ENCODE measurements around the gene FILIP1L. TPM values are rescaled to one million over a fixed set of nuclear protein-coding genes. Genes with fewer than 3 reads are reported as not detected.
A peak's percentile ranks its signal among the peaks of the same experiment; 100 is the strongest.

The FILIP1L gene
- total and polyA plus RNA-seq, 2 of the 4 experiments (the other 2 are of a cell fraction) = 11.5 to 19.9 TPM

DNA sequence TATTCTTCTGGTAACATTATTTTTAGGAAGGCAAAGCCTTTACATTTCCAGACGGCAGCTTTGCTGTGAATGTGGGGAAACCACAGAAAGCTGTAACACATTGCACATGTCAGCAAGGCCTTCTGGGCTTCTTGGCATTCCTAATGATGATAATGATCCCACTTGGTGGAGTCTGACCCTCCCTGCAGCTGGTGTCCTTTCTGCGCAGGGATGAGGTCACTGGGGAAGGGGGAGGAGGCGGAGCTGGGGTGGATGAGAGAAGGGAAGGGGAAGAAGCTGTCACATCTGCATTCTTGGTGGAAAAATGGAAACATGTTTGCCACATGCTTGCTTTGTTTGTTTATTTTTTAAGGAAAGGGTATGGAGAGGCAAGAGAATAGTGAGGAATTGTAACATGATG lies 68.6 kb downstream of the FILIP1L start (continued):
- peak; percentile 53 for TF ChIP-seq BHLHE40 (IDR thresholded peaks at IDR 0.05; ENCODE audit: low read depth, low read length)
- TF ChIP-seq FOS (IDR thresholded peaks at IDR 0.05; ENCODE audit: low read depth, low read length) = peak; percentile 47; the same call in 1 of the 2 replicates

DNA sequence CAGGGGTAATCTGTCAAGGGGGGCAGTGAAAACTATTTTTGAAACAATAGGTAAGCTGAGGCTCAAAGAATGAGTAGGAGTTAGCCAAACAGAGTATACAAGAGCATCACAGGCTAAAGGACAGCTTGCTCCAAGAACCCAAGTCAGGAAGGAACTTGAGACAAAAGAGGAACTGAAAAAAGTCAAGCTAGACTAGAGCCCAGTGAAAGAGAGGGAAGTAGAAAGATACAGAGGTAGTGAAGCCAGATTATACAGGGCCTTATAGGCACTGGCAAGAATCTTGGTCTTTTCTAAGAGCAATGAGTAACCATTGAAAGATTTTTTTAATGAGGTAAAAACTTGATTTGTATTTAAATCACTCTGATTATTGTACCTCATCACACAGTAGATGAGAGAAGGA lies 69.9 kb downstream of the FILIP1L start:
- H2AK9ac ChIP-seq (replicated peaks; ENCODE audit: low read depth, low read length, poor library complexity) = no peak overlapping the region
- in situ Hi-C loops (cut with MboI; ENCODE audit: low sequenced_read_pairs) (no loop called here), dilution Hi-C loops (cut with HindIII; ENCODE audit: low sequenced_read_pairs, unreplicated experiment) (no loop called here), intact Hi-C loops (cut with micrococcal nuclease) (loop anchor here (5.0 kb wide), 1 partner anchor 92 kb away; no protein-coding TSS in a partner anchor)
- POLR2A ChIA-PET (ENCODE audit: unreplicated experiment) = no interaction called here
- CTCF ChIA-PET = interaction anchor here (1.2 kb wide), 1 partner anchor 198 kb away, joined by 3 read pairs; no protein-coding TSS in a partner anchor
- peaks cover 0 to 8% of the 10 kb centered on the region in 2 experiments; a peak in 3 of 4 replicates for H3K79me1 ChIP-seq (ENCODE audit: low read depth in 1 of 2, low read length in 2 of 2)
- peak overlapping the region; percentile 74 for H4K91ac ChIP-seq (ENCODE audit: insufficient read depth, low read depth, low read length)
- no peak overlapping the region for H3K4me2 ChIP-seq (ENCODE audit: low read depth, low read length)
- no peaks in the 10 kb centered on the region for H3K36me3 ChIP-seq (ENCODE audit: control insufficient read depth, insufficient read depth, low read length)
- no peak overlapping the region for H3K4me3 ChIP-seq (ENCODE audit: insufficient read depth, low read depth, low read length)
- H2BK20ac ChIP-seq (ENCODE audit: low read depth, low read length) = peak overlapping the region; percentile 79; the same call in 1 of the 2 replicates
- H3K23ac ChIP-seq (ENCODE audit: low read depth, low read length) = 0 out of 2 replicates have a peak overlapping the region, but pooled peaks have one; percentile 27
- no peaks in the 10 kb centered on the region for H4K20me1 ChIP-seq (ENCODE audit: insufficient read depth, low read length)
- peak overlapping the region; percentile 78; the same call in 1 of the 2 replicates for H4K5ac ChIP-seq (ENCODE audit: low read depth, low read length)
- ATAC-seq (ENCODE audit: low read depth) = no peak
- BruUV-seq (replicated peaks) = no TSS peak
- no peak overlapping the region for H3K9ac ChIP-seq (ENCODE audit: low read depth, low read length)
- H2BK5ac ChIP-seq (ENCODE audit: low read depth, low read length, poor library complexity, severe bottlenecking) = peak overlapping the region; percentile 30
- H3K9me3 ChIP-seq (ENCODE audit: control insufficient read depth, insufficient read depth, low read length) = no peaks in the 10 kb centered on the region
- DNase-seq = no peak
- peak overlapping the region in 1 of 2 experiments; percentile 48; a peak in 2 of 4 replicates for H4K8ac ChIP-seq (ENCODE audit: low read depth in 2 of 2, low read length in 2 of 2)
- H3K56ac ChIP-seq (ENCODE audit: extremely low read depth, insufficient read depth, low read length) = no peak overlapping the region
- peaks cover 4% of the 10 kb centered on the region; the same call in 1 of the 2 replicates for H3K27me3 ChIP-seq (ENCODE audit: control insufficient read depth, insufficient read depth, low read length)
- H2AK5ac ChIP-seq (ENCODE audit: low read depth, low read length) = peak overlapping the region; percentile 91
- peaks cover 8% of the 10 kb centered on the region for H3K9me1 ChIP-seq (ENCODE audit: insufficient read depth, low read length)
- H3K18ac ChIP-seq (ENCODE audit: low read depth, low read length) = peak overlapping the region; percentile 86
- TF ChIP-seq MAZ (IDR thresholded peaks at IDR 0.05; ENCODE audit: borderline replicate concordance, low read depth, low read length) (no peak), BHLHE40 (IDR thresholded peaks at IDR 0.05; ENCODE audit: low read depth, low read length) (no peak), CEBPB (IDR thresholded peaks at IDR 0.05; ENCODE audit: low read depth, low read length) (no peak), RCOR1 (IDR thresholded peaks at IDR 0.05; ENCODE audit: insufficient replicate concordance, low read length) (no peak)
- peak overlapping the region; percentile 65; the same call in 1 of the 2 replicates for H3K14ac ChIP-seq (replicated peaks; ENCODE audit: low read depth, low read length)
- peak overlapping the region; percentile 98; the same call in 2 of the 3 replicates for H2BK15ac ChIP-seq (ENCODE audit: low read depth, low read length)
- no peak overlapping the region for H3K27ac ChIP-seq (ENCODE audit: insufficient read depth, low read length)
- peak overlapping the region; percentile 78 for H2BK120ac ChIP-seq (ENCODE audit: low read depth, low read length)
- H3K4me1 ChIP-seq (ENCODE audit: control insufficient read depth, insufficient read depth, low read length) = peaks cover 31% of the 10 kb centered on the region
- no peak overlapping the region for H2AFZ ChIP-seq (replicated peaks; ENCODE audit: low read length, poor library complexity)
- H3K4ac ChIP-seq (ENCODE audit: low read depth, low read length) = peak overlapping the region; percentile 82

All from IMR-90 (cell line).